Activated CD4-positive, alpha-beta T cell treated with anti-CD3 and anti-CD28 coated beads for 1 hour (primary cell): ENCODE results near the gene AK9.

Experiments
- DNase-seq: peaks from one replicate; pipeline ENCODE4 v3.0.0-alpha.2; 2020

Gene AK9

GRCh38 chr6:109454496-109455436 lies 236.2 kb downstream of the AK9 start:
- peak; percentile 49 for DNase-seq

DNA sequence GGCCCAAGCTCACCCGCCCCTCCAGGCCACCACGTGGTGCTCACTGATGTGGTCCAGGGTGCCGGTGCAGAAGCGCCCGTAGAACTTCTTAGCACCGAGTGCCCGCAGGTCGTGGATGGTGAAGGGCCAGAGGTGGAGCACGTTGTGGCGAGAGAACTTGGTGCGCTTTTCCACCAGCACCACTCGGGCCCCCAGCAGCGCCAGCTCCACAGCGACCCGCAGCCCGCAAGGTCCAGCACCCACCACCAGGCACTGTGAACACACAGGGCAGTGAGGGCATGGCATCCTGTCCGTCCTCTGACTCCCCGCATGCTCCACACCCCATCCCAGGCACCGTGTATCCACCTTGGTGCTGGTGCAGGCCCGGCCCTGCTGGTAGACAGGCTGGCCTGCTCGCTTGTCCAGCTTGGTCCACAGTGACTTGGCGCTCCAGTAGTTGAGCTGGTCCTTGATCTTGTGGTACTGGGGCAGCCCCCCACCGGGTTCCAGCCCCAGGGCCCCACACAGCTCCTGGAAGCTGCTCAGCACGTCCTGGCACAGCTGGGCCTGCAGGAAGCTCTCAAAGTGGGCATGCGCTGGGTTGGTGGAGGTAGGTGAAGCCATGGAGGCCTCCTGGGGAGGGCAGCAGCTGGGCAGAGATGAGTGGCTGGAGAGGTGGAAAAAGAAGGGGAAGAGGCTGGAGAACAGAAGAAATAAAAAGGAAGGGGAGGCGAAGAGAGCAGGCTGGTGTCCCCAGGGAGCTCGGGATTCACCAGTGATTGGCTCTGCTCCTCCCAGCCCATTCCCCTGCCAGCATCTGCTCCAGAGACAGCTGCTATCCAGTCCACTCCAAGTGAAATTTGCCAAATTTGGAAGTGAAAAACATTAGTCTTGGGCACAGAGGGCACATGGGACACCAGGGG lies 237.2 kb downstream of the AK9 start:
- peak; percentile 7 for DNase-seq

GRCh38 chr6:109453156-109453555 lies 237.8 kb downstream of the AK9 start:
- peak; percentile 7 for DNase-seq

DNA sequence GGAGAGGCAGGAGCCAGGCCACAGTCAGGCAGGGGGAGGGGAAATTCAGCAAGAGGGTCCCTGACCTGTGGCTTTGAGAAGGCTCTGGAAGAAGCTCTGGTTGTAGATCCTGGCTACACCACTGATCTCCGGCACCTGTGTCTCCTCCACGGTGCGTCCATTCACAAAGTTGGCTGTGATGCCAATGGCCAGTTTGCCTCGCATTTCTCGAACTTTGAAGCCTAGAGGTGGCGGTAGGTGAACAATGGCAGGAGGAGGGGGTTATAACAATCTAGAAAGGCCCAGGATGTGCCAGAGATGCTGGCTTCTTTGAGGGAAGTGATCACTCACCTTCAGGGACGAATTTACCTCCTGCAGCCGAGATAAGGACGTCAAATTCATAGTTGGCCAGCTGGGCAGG lies 238.8 kb downstream of the AK9 start:
- no peak for DNase-seq

- DNase-seq: no peak
Observed at GRCh38 chr6:109451376-109451775, 239.6 kb downstream of the AK9 start.

DNA sequence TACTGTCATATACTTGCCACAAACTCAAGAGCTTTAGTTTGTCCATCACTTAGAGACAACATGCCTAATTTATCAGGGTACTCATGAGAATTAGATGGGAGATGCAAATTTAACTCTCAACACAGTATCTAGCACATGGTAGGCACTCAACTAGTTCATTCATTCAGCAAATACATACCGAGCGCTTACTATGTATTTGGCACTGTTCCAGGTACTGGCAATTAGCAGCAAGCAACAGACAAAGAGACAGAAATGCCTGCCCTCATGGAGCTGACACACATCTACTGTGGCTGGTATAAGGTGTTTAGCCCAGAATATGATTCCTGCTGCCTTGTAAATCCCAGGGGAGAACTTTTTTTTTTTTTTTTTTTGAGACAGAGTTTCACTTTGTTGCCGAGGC lies 240.2 kb downstream of the AK9 start:
- no peak for DNase-seq

DNA sequence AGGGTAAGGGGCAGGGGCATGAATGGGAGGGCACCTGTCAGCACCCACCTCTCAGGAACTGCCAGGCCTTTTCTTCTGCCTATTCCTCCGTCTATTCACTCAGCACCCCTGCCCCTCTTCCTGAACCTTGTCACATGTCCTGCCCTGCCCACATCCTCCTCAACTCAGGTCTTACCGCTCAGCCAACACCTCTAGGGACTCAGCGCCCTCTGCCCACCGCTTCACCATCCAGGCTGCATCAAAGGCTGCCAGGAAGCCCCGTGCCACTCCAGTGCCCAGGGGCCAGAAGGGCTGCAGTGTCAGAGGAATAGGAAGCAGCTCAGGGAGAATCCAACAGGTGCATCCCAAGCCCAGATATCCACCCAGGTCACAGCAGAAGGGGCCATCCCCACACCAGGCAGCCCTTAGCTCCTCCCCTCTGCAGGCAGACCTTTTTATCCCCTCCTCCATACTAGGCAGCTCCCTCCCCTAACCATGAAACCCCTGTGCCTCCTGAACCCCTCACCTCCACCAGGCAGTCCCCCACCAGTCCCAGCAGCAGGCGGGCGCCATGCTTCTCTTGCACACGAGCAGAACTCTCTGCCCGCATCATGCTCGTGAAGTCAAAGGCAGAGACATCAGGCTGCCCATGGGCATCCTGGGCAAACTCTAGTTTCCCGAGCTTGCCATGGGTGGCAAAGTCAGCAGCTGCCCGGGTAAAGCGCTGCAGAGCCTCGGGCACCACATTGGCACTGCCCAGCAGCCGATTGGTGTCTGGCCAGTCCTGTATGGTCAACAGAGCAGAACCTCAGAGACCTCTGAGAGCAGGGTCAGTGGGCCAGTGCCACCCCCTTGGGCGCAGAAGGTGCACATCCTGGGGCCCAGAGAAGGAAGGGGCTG lies 241.0 kb downstream of the AK9 start:
- DNase-seq: peak; percentile 11

DNA sequence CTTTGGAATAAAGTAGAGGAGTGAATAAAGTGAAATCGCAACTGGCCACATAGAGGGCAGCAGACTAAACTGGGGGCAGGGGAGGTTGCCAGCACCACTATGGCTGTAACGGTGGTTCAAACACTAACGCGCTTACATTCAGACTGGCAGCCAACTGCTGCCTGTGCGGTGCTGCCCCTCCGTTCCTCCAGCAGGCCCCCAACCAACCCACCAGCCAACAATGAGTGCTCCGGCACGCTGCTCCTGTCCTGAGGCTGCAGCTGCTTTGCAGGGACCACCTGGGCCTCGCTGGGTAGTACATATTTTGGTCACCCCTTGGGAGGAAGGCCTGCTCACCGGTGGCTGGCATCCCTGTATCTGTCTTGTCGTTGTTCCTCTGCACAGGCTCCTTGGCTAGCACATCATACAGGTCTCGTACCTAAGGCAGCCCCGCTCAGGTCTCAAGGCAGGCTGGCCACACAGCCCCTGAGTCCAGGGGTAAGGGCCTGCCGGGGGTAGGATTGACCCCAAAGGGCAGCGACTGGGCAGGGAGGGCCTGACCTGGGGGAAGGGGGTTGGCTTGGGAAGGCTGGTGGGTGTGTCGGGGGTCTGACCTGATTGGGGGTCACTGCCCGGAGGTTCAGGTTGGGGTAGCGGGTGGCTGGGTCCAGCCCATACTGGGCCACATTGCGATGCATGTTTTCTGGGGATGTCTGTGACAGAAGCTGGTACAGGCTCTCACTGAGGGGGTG lies 241.8 kb downstream of the AK9 start:
- DNase-seq: peak; percentile 7

- no peak for DNase-seq
Observed at GRCh38 chr6:109448615-109449014, 242.4 kb downstream of the AK9 start.

- no peak for DNase-seq
Observed at GRCh38 chr6:109447878-109448555, 243.0 kb downstream of the AK9 start.

GRCh38 chr6:109447087-109447486 lies 243.9 kb downstream of the AK9 start:
- no peak for DNase-seq

DNA sequence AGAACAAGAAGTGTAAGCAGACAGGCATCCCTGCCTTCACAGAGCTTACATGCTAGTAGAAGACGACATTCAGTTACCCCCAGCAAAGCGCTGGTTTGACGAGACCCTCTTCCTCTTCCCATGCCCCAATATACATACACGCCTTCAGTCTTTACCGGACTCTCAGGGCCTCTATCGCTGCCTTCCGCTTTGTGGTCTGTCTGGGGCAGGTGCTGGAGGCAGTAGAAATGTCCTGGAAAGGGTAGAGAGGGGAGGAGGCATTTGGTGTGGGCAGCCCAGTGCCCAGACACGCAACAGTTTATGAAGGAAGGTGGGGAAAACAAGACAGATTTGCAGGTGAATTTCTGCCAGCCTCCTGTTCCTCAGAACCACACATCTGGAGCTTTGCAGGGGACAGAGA lies 244.5 kb downstream of the AK9 start:
- DNase-seq: no peak

DNA sequence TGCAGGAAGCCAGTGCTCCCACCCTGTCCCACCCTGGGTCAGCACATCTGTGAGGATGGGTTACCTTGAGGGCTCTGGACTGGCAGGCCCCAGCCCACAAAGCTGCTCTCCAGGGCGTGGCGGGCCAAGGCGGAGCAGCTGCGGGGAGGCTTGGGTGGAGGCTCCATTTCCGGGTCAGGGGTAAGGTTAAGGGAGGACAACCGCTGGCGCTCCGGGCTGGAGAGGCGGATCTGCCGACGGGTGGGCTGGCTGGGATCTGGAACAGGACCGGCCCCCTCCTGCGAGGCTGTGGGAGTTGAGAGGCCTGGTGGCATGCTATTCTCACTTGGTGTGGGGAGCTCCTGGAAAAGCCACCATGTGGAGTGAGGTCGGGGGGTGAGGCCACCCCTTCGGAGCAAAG lies 244.9 kb downstream of the AK9 start:
- DNase-seq: no peak

DNA sequence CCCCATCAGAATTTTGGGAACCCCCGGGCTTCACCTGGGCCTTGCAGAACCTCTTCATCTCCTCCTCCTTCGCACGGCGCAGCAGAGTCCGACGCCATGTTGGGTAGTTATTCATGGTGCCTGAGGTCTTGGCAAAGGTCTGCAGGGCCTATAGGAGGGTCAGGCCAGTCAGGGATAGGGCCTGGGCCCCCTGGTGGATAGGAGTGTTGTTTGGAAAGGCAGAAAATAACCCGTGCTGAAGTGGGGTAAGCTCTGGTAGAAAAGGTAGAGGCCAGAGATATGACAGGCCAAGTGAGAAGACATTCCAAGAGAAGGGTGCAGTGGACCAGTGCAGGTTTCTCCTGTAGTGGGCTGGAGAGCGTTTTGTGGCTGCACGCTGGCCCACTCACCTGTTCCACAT lies 245.6 kb downstream of the AK9 start:
- DNase-seq: no peak

DNA sequence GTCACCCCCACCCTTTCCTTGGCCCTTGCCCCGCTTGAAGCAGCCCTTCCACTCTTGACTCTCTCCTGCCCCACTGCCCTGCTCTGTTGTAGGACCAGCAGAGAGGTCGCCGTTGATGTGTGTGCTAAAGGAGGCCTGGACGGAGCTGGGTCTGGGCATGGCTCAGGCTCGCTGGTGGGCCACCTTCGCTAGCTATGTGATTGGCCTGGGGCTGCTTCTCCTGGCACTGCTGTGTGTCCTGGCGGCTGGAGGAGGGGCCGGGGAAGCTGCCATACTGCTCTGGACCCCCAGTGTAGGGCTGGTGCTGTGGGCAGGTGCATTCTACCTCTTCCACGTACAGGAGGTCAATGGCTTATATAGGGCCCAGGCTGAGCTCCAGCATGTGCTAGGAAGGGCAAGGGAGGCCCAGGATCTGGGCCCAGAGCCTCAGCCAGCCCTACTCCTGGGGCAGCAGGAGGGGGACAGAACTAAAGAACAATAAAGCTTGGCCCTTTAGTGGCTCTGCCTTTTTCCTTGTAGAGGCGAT lies 247.5 kb downstream of the AK9 start:
- no peak for DNase-seq
